ENCODE measurements around the gene CALML3. TPM values are rescaled to one million over a fixed set of nuclear protein-coding genes. Genes with fewer than 3 reads are reported as not detected.

The CALML3 gene
- total RNA-seq, 2 experiments from 2014 or later = not detected

GRCh38 chr10:5518143-5518542, 6.6 kb upstream of the CALML3 start:
- Mint-ChIP-seq H3K27ac (no peak overlapping the region), H3K4me3 (no peak overlapping the region), H3K36me3 (no peaks in the 10 kb centered on the region), H3K9me3 (no peaks in the 10 kb centered on the region), H3K27me3 (peaks cover 19% of the 10 kb centered on the region), H3K4me1 (peaks cover 4% of the 10 kb centered on the region)
- POLR2A ChIA-PET = no interaction called here
- DNase-seq (no peak), ATAC-seq (ENCODE audit: low read depth) (no peak)

- Mint-ChIP-seq H3K36me3 (no peaks in the 10 kb centered on the region), H3K4me1 (no peaks in the 10 kb centered on the region), H3K27ac (no peak overlapping the region), H3K27me3 (peaks cover 14% of the 10 kb centered on the region), H3K4me3 (no peak overlapping the region), H3K9me3 (no peaks in the 10 kb centered on the region)
- POLR2A ChIA-PET = no interaction called here
- DNase-seq (no peak), ATAC-seq (ENCODE audit: low read depth) (no peak)
These were observed 5.7 kb upstream of the CALML3 start for GRCh38 chr10:5519054-5519453.

- ATAC-seq (ENCODE audit: low read depth) (no peak), DNase-seq (no peak)
- Mint-ChIP-seq H3K9me3 (no peaks in the 10 kb centered on the region), H3K4me1 (no peaks in the 10 kb centered on the region), H3K4me3 (no peak overlapping the region), H3K27me3 (peaks cover 5% of the 10 kb centered on the region), H3K36me3 (no peaks in the 10 kb centered on the region), H3K27ac (no peak overlapping the region)
- POLR2A ChIA-PET = no interaction called here
These were observed 1.7 kb upstream of the CALML3 start for GRCh38 chr10:5522913-5523560.

GRCh38 chr10:5523796-5524574, 776 bp upstream of the CALML3 start:
- peaks cover 3% of the 10 kb centered on the region for H3K27me3 Mint-ChIP-seq
- ATAC-seq (ENCODE audit: low read depth) (no peak), DNase-seq (no peak)
- peak overlapping the region; percentile 0 for H3K27ac Mint-ChIP-seq
- POLR2A ChIA-PET = no interaction called here
- no peaks in the 10 kb centered on the region for H3K9me3 Mint-ChIP-seq
- H3K4me3 Mint-ChIP-seq = no peak overlapping the region
- H3K36me3 Mint-ChIP-seq = no peaks in the 10 kb centered on the region
- no peaks in the 10 kb centered on the region for H3K4me1 Mint-ChIP-seq

GRCh38 chr10:5525561-5526341, 990 bp downstream of the CALML3 start:
- Mint-ChIP-seq H3K4me3 (no peak overlapping the region), H3K36me3 (no peaks in the 10 kb centered on the region), H3K27me3 (no peaks in the 10 kb centered on the region), H3K4me1 (no peaks in the 10 kb centered on the region), H3K27ac (no peak overlapping the region), H3K9me3 (no peaks in the 10 kb centered on the region)
- ATAC-seq (ENCODE audit: low read depth) = no peak
- POLR2A ChIA-PET = no interaction called here
- no peak for DNase-seq

- Mint-ChIP-seq H3K27me3 (no peaks in the 10 kb centered on the region), H3K36me3 (no peaks in the 10 kb centered on the region), H3K9me3 (no peaks in the 10 kb centered on the region), H3K27ac (no peak overlapping the region), H3K4me3 (no peak overlapping the region), H3K4me1 (no peaks in the 10 kb centered on the region)
- no peak for DNase-seq
- ATAC-seq (ENCODE audit: low read depth) = no peak
- POLR2A ChIA-PET = no interaction called here
These were observed 2.0 kb downstream of the CALML3 start for GRCh38 chr10:5526691-5527331.

GRCh38 chr10:5527332-5528200, 2.8 kb downstream of the CALML3 start:
- Mint-ChIP-seq H3K9me3 (no peaks in the 10 kb centered on the region), H3K27ac (no peak overlapping the region), H3K27me3 (no peaks in the 10 kb centered on the region), H3K4me1 (no peaks in the 10 kb centered on the region), H3K36me3 (no peaks in the 10 kb centered on the region), H3K4me3 (no peak overlapping the region)
- ATAC-seq (ENCODE audit: low read depth) = no peak
- POLR2A ChIA-PET = no interaction called here
- DNase-seq = no peak

GRCh38 chr10:5528989-5529701, 4.4 kb downstream of the CALML3 start:
- H3K4me3 Mint-ChIP-seq = no peak overlapping the region
- H3K36me3 Mint-ChIP-seq = no peaks in the 10 kb centered on the region
- no peak for DNase-seq
- H3K4me1 Mint-ChIP-seq = no peaks in the 10 kb centered on the region
- H3K27me3 Mint-ChIP-seq = no peaks in the 10 kb centered on the region
- H3K9me3 Mint-ChIP-seq = no peaks in the 10 kb centered on the region
- no peak for ATAC-seq (ENCODE audit: low read depth)
- no peak overlapping the region for H3K27ac Mint-ChIP-seq
- POLR2A ChIA-PET = no interaction called here

GRCh38 chr10:5529702-5530411, 5.1 kb downstream of the CALML3 start:
- POLR2A ChIA-PET = no interaction called here
- Mint-ChIP-seq H3K27ac (no peak overlapping the region), H3K4me3 (no peak overlapping the region), H3K36me3 (no peaks in the 10 kb centered on the region), H3K9me3 (no peaks in the 10 kb centered on the region), H3K27me3 (no peaks in the 10 kb centered on the region), H3K4me1 (no peaks in the 10 kb centered on the region)
- no peak for DNase-seq
- no peak for ATAC-seq (ENCODE audit: low read depth)

- no peaks in the 10 kb centered on the region for H3K36me3 Mint-ChIP-seq
- DNase-seq (no peak), ATAC-seq (ENCODE audit: low read depth) (no peak)
- POLR2A ChIA-PET = no interaction called here
- H3K4me3 Mint-ChIP-seq = no peak overlapping the region
- H3K9me3 Mint-ChIP-seq = no peaks in the 10 kb centered on the region
- H3K27ac Mint-ChIP-seq = no peak overlapping the region
- no peaks in the 10 kb centered on the region for H3K27me3 Mint-ChIP-seq
- H3K4me1 Mint-ChIP-seq = no peaks in the 10 kb centered on the region
These were observed 5.6 kb downstream of the CALML3 start for GRCh38 chr10:5530412-5530806.

GRCh38 chr10:5530846-5531557, 6.2 kb downstream of the CALML3 start:
- DNase-seq (peak; percentile 14), ATAC-seq (ENCODE audit: low read depth) (no peak)
- no peak overlapping the region for H3K4me3 Mint-ChIP-seq
- H3K27ac Mint-ChIP-seq = no peak overlapping the region
- H3K9me3 Mint-ChIP-seq = no peaks in the 10 kb centered on the region
- no peaks in the 10 kb centered on the region for H3K27me3 Mint-ChIP-seq
- no peaks in the 10 kb centered on the region for H3K4me1 Mint-ChIP-seq
- POLR2A ChIA-PET = no interaction called here
- no peaks in the 10 kb centered on the region for H3K36me3 Mint-ChIP-seq

All from activated naive CD8-positive, alpha-beta T cell treated with anti-CD3 and anti-CD28 coated beads, Interleukin-2, amount 10 ng/mL, durations not matched to agents 7 days and 5 days (primary cell).